Right forelimb (tissue), 1 donor: ENCODE results near the gene TROAP.

Experiments
- DNase-seq: peaks from one replicate; pipeline ENCODE4 v3.0.0-alpha.2; 2018

TROAP gene

DNA sequence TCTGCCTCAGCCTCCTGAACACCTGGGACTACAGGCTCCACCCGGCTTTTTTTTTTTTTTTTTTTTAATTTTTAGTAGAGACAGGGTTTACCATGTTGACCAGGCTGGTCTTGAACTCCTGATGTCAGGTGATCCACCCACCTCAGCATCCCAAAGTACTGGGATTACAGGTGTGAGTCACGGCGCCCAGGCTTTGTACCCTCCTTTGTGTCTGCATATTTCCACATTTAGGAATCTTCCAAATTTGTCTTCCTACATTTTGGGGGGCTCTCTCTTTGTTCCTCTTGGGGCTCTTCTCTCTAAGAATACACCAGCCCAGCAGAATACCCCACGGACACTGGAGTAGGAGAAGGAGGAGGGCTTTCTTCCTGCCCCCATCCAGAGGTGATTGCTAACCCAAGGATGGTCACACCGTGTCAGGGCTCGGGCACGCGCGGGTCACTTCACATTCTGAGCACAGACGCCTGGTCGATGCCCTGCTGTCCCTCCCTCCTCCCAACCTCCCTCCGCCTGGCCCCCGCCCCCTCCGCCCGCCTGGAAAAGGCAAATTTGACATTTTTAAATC is 21.5 kb downstream of the TROAP start:
- no peak for DNase-seq

DNA sequence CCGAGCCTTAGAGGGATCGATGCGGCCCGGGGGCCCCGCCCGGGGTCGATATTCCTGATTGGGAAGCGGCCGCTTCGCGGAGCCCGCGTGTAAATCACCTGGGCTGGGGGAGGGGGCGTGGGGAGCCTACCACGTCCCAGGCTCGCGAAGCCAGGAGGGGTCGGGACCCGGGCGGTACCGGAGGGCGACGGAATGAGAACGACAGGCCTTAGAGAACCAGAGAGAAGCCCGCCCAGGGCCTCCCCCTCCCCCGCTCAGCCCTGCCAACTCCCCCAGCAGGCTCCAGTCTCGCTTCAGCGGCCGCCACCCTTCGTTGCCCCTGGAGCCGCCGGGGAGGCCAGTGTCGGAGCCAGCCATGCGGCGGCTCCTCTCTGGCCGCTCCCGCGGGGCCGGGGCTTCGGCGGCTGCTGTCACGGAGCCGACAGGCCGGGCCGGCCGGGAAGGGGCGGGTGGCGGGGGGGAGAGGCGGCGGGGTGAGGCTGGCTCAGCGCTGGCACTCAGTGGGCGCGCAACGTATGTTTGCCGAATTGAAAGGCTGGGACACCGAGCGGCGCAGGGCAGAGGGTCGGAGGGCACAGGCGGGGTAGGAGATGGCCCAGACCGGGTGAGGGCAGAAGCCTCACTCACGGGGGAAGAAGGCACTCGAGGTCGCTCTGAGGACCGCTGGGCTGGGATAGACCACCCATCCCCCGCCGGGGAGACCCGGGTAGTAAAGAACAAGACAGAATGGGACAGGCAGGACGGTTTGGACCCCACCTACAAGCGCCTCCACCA is 22.2 kb downstream of the TROAP start:
- DNase-seq = no peak

DNA sequence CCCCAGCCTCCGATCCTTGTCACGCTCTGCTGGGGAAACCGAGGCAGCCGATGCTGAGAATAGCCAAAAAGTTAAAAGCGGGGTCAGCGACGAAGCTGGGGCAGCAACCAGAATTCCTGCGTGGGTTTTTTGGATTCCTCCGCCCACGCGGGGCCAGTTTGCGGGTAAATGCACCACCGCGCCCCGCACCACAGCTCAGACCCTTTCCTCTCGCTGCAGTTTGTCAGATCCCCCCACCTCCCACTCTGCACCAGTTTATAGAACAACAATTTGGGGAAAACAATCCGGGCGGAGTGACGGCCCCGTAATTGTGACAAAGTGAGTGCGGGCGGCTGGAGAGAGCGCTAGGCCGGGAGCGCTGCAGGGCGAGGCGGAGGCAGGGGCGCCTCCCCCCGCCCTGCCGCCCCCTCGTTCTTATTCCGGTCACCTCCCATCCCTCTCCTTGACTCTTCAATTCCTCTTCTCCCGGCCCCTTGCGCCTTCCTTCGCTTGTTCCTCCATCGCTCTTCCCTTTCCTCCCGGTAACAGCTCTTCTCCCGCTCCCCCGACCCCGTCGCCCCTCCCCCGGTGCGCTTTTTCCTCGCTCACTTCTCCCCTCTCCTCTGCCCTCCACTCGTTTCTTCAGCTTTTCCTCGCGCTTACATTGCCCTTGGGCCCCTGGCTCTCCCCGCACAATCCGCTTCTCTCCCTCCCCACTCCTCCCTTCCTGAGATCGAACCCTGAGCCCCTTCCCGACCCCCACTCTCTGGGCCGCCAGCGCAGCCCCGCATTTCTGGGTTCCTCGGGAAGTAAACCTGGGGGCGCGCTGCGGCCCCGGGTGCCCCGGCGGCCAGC is 23.0 kb downstream of the TROAP start:
- DNase-seq = no peak

DNA sequence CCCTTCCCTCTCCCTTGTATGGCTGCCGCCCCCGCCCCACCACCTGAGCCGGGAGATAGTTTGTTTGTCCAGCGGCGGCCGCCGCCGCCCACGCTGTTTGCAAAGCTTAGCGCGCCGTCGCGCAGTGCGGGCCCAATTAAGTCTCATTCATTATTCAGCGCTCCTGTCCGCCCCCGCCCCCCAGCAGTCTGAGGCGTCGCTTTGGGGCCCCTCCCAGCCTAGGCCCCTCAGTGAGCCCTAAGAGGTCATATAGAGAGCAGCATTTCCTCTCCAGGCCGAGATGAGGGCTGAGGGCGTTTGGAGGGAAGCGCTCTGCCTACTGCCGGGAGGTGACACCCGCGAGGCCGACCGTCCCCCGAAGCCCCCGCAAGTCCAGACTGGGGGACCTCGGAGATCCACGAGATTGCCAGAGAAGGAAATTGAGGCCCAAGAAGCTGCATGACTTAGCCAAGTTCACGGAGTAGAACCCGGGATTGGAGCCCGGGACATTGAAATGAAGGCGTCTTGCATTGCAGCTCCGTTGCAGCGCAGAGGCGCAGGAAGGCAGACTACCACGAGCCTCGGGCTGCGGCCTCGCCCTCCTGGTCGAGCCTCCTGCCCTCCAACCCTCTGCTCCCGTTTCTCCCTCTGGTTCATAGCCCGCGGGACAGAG is 23.7 kb downstream of the TROAP start, which contains the start of gene DNAJC22:
TSS of gene DNAJC22 (plus strand) at position 230 of the 652 bp plus-strand sequence. CDS start 1,985 bp downstream, outside the sequence.
- no peak for DNase-seq

DNA sequence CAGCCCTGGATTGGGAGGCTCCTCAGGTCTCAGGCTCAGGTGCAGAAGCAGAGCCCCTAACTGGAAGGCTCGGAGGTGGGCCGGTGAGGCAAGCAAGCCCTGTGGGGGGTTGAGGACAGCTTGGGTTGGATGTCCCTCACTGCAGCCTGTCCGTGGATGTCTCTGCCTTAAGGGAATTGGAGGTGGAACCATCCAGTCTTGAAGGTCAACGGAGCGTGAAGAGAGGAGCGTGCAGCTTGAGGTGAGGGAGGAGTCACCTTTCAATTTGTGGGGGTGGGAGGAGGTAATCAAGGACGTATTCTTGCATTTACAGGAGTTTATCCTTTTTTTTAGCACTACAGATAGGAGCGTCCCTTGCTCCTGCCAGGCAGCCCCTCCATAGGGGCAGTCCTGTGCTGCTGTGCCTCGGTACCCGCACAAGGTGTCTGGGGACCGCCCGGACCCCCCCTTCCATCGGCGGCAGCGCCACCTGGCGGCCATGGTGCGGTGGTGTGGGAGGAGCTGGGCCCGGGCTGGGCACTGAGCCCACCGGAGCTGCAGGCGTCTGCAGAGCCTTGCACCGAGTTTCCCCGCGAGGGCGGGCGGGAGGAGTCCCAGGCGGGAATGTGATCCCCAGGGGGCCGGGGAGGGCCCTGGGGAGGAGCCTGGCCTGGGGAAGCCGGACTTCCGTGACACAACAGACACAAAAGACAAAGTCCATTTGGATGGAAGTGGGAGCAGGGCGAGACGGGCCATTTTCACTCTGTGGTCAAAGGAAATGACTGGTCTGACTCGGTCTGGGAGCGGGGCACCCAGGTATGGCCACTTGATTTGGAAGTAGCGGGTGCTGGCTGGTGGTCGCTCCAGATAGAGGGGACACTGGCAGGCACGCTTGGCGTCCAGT is 24.5 kb downstream of the TROAP start:
- peak; percentile 86 for DNase-seq

DNA sequence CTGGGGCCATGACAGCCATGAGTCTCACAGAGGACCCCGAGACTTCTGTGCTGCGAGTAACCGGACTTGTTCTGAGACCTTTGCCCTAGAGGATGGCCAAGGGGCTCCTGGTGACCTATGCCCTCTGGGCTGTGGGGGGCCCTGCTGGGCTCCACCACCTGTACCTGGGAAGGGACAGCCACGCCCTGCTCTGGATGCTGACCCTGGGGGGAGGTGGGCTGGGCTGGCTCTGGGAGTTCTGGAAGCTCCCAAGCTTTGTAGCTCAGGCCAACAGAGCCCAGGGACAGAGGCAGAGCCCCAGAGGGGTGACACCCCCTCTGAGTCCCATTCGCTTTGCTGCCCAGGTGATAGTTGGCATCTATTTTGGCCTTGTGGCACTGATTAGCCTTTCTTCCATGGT is 25.7 kb downstream of the TROAP start:
- DNase-seq = no peak

DNA sequence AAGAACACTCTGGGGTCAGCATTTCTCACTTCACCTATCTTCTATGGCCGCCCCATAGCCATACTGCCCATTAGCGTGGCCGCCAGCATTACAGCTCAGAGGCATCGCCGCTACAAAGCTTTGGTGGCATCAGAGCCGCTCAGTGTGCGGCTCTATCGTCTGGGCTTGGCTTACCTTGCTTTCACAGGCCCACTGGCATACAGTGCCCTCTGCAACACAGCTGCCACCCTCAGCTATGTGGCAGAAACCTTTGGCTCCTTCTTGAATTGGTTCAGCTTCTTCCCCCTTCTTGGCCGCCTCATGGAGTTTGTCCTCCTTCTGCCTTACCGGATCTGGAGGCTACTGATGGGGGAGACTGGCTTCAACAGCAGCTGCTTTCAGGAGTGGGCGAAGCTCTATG is 26.2 kb downstream of the TROAP start:
- DNase-seq = no peak

DNA sequence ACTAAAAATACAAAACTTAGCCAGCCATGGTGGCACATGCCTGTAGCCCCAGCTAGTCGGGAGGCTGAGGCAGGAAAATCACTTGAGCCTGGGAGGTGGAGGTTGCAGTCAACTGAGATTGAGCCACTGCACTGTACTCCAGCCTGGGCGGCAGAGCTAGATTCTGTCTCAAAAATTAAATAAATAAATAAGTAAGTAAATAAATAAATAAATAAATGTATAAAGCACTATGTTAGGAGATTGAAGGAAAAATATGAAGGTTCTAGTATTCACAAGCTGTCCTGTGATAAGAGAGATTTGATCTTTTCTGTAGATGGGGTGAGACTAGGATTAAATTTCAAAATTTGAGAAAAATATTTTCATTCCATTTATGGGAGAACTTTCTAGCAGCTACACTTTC is 29.3 kb downstream of the TROAP start:
- DNase-seq = no peak

DNA sequence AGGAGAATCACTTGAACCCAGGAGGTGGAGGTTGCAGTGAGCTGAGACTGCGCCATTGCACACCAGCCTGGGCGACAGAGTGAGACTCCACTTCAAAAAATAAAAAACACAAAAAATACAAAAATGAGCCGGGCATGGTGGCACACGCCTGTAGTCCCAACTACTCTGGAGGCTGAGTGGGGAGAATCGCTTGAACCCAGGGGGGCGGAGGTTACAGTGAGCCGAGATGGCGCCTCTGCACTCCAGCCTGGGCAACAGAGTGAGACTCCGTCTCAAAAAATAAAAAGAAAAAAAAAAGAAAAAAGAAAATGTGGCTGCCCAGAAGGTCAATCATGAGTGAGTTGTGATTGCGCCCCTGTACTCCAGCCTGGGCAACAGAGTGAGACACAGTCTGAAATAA is 32.9 kb downstream of the TROAP start:
- no peak for DNase-seq

DNA sequence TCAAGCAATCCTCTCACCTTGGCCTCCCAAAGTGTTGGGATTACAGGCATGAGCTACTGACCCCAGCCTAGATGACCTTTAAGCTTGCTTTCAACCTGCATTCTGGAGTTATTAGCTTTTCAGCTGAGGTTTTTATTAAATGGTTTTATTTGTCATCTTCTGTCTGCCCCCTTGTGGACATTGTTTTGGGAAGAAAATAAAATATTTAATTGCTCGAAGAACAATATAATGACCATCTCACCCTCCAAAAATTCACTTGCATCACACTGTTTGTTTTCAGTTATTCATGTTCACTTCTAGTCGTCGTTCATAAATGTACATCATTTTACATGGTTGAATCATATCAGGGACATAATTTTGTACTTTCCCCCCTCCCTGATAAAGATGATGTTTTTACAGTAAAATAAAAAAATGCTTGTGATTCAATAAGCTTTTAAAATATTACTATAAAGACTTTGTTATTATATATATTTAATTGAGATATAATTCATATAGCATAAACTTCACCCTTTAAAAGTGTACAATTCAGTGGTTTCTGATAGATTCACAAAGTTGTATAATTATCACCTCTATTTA is 34.1 kb downstream of the TROAP start:
- DNase-seq = no peak

DNA sequence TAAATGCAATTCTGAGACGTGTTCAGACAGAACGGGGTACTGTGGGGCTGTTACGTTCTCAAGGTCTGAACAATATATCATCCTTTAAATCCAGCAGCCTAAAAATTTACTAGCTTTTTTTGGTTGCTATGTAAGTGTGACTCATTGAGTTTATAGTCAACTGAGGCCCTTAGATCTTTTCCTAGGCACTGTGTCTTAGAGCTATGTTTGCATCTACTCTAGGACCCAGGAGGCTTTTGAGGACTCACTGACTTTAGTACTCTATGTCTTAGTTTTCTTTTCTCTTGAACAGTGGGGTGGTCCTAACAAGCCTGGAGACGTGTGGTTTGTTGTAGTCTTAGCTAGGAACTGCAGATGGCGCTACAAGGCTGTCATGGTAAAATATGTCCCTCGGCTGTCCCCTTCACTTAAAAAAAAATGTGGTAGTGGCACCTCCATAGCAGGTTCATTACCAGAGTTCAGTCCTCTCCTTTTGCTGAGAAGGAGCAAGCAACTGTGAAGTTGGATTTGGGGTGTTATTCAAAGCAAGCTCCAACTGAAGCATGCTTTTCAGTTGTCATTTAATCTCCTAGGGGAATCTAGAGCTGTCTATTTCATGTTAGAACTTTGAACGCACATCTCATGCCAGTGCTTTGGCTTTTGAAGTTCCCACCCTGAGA is 35.6 kb downstream of the TROAP start:
- no peak for DNase-seq

DNA sequence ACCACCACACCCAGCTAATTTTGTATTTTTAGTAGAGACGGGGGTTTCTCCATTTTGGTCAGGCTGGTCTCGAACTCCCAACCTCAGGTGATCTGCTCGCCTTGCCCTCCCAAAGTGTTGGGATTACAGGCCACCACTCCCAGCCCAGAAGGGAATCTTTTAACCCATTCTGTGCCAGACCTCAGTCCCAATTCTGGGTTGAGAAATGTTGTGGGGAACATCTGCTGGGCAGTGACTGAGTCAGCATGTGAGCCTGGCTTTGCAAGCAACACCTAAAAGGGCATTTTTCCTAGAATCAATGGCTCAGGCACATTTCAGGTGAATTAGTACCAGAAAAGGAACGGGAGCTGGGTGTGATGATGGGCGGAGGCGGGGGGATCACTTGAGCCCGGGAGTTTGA is 36.6 kb downstream of the TROAP start:
- no peak for DNase-seq

DNA sequence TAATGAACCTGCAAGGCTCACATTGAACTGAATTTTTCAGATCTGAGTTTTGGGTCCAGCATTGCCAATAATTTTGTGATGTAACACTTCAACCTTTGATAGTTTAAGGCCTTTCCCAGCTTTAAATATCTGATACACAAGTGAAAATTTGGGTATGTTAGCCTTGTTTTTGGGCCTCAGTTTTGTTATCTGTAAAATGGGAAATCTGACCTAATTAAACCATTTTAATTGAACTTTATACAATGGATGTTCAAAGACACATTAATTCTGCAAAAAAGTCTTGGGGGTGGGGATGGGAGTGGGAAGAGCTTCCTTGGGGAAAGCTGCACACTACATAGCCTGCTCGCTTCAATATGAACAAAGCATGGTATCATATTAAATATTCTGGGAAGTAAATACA is 39.0 kb downstream of the TROAP start:
- no peak for DNase-seq

DNA sequence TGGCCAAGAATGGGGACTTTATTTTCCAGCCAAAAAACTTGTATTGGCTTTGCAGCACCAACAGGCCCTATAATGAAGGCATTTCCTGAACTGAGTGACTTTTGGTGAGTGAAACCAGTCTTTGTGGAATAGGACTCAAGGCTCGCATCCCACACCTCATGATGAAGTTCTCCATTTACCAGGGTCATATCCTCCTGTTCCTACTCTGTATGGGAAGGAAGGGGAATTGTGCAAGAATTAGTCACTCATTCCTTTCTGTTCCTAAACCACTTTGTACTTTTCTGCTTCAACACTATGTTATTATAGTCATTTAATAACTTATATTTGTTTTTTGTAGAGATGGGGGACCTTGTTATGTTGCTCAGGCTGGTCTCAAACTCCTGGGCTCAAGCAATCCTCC is 41.9 kb downstream of the TROAP start:
- DNase-seq = no peak

DNA sequence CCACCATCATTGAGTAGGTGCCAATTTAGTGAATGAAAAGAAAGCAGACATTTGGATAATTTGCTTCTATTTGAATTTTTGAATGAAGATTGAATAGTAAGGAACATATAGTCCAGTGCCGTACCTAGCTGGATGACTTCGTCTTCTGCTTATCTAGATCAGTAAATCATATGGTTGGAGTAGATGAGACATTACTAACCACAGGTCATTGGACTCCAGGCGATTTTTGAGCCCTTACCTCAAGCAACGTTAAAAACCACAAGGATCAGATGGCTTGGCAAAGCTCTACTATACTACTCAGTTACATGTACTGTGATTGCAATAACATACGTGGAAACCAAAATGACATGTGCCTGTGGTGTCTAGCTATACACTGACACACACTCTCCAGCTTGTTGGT is 42.5 kb downstream of the TROAP start:
- DNase-seq = no peak

DNA sequence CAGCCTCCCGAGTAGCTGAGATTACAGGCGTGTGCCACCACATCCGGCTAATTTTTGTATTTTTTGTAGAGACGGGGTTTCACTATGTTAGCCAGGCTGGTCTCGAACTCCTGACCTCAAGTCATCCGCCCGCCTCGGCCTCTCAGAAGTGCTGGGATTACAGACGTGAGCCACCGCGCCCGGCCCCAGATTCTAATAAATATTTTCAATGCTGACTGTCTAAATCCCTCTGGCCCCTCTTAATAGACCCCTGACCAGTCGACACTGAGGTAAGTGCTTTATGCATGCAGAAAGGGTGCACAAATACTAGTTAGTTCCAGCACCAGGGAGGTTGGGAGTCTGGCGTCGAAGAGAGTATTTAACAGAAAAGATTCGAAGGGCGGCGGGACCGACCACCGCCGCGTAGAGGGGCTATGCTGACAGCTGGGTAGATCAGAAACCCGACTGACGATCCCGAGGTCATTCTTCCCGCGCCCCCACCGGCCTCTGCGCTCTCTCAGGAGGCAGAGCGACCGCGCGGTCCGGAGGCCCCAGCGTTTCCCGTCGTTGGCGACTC is 43.1 kb downstream of the TROAP start:
- peak; percentile 52 for DNase-seq

DNA sequence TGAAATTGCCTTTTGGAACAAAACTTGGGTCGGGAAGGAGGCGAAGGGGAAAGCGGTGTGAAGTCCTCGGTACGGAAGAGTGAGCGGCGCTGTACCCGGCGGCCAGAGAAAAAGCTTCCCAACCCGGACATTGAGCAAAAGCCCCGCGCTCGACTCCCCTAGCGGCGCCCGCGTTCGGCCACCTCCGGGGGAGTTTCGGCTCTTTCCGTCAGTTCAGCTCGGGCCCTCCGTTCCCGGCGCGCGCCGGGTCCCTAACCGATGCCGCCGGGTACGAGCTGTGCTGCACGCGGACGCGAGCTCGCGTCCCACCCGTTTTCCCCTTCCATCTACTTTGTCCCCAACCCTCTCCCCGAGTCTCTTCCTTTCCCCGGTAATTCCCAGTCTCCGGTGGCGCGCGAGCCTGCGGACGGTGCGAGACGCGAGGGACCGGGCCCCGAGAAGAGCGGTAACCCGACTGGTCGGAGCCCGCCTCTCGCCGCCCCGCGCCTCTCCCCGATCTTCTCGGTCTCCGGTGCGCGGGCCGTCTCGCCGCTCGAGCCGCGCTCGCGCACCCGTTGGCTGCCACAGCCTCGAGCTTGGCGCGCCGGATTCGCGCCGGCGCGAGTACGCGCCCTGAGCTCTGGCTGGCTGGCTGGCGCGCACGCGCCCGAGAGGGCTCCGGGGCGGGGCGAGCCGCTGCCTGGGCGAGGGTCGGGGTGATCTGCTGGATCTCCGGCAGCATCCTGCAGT is 43.8 kb downstream of the TROAP start:
- peak; percentile 98 for DNase-seq

DNA sequence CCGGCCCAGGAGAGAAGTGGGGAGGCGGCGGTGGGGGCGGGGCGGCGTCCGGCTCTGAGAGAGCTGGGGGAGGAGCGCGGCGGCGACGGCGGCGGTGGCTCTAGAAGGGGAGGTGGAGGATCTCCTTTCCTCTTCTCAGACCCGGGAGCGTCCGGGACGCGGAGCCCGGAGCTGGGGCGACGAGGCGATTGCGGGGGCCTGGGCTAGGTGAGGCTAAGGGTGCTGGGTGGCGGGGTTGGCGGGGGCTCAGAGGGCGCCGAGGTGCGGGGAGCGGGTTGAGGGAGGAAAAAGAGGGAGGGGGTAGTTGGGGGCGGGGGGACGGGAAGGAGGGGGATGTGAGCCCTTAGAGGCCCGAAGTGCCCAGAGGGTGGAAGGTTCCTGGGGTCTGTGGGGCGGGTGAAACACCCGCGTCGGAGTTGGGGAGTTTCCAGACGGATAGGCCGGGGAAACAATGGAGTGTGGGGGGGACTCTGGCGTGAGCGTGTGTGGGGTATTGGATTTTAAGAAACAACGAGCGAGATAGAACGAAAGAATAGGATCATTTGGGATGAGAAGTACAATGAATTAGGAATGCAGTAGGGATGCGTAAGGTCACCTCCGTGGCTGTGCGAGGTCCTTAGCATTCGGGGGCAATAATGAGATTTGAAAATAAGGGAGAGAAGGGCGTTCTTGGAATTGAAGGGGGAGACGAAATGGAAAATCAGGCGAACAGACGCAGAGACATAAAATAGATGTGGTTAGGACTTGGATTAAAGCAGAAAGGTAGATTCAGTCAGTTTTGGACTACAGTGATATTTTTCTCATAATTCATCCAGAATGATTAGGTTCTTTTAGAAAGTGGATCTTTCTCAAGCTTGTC is 44.6 kb downstream of the TROAP start, which contains the start of gene SPATS2:
TSS of gene SPATS2 (plus strand) at position 82 of the 859 bp plus-strand sequence. CDS start 93,551 bp downstream, outside the sequence.
- DNase-seq = no peak

DNA sequence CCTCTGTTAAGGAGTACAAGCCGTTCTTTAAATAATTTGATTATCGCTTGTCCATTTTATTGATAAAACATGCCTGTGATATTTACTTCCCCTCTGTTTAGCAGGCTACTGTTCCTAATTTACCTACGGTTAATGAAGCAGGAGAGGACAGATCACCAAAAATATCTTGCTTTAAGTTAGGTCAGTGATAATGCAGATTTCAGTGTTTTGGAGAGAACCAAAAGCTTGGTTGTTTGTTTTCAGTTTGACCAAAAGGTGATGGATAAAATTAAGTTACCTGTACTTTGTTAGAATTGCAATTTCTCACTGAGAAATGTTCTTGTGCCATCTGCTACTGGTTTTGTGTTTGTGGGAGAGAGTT is 45.2 kb downstream of the TROAP start:
- DNase-seq = no peak
